PFSK-1 (cell line): ENCODE results near the gene CEP89.

Source experiments
- POLR2AphosphoS5 ChIP-seq: IDR thresholded peaks from 2 replicates; pipeline ENCODE4 v1.6.1; 2012; ENCODE audit warnings: low read depth, mild to moderate bottlenecking, control low read depth, low read length, moderate library complexity
- SIN3A ChIP-seq: IDR thresholded peaks from 2 replicates; pipeline ENCODE4 v1.6.1; 2012; ENCODE audit warnings: mild to moderate bottlenecking, low read length, moderate library complexity, borderline replicate concordance; ENCODE audit not compliant: insufficient read depth
- TAF1 ChIP-seq: IDR thresholded peaks from 2 replicates; pipeline ENCODE4 v1.6.1; 2012; ENCODE audit warnings: low read length, control low read depth, borderline replicate concordance; ENCODE audit not compliant: insufficient read depth
- TF ChIP-seq, protein P1 (sequence below), 2 experiments: IDR thresholded peaks; 2 replicates each; pipeline versions ENCODE4 v1.6.1 to v1.8.0; 2011 to 2012; ENCODE audit warnings: low read depth in 2 of 2, low read length in 2 of 2, control low read depth in 1 of 2, inconsistent platforms in 1 of 2, mild to moderate bottlenecking in 1 of 2, moderate library complexity in 1 of 2; ENCODE audit not compliant: insufficient read depth in 1 of 2

DNA sequence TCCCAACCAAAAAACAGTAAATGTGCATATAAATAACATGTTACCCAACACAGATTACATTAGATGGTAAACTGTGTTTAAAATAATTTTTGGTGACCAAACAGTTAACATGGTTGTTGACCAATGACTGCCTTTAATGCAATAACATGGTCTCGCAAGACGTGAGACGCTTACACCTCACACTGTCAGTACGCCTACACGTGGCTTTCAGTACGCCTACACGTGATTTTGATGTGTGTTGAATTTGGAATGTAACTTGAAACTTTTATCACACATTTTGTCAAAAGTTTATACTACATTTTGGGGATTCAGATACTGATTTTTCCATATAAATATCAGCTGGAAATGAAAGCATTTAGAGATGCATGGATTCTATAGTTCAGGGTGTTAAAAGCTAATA lies 134.2 kb downstream of the CEP89 start:
- TF ChIP-seq SIN3A (no peak), POLR2AphosphoS5 (no peak), TAF1 (no peak)
- TF ChIP-seq, protein P1, sequence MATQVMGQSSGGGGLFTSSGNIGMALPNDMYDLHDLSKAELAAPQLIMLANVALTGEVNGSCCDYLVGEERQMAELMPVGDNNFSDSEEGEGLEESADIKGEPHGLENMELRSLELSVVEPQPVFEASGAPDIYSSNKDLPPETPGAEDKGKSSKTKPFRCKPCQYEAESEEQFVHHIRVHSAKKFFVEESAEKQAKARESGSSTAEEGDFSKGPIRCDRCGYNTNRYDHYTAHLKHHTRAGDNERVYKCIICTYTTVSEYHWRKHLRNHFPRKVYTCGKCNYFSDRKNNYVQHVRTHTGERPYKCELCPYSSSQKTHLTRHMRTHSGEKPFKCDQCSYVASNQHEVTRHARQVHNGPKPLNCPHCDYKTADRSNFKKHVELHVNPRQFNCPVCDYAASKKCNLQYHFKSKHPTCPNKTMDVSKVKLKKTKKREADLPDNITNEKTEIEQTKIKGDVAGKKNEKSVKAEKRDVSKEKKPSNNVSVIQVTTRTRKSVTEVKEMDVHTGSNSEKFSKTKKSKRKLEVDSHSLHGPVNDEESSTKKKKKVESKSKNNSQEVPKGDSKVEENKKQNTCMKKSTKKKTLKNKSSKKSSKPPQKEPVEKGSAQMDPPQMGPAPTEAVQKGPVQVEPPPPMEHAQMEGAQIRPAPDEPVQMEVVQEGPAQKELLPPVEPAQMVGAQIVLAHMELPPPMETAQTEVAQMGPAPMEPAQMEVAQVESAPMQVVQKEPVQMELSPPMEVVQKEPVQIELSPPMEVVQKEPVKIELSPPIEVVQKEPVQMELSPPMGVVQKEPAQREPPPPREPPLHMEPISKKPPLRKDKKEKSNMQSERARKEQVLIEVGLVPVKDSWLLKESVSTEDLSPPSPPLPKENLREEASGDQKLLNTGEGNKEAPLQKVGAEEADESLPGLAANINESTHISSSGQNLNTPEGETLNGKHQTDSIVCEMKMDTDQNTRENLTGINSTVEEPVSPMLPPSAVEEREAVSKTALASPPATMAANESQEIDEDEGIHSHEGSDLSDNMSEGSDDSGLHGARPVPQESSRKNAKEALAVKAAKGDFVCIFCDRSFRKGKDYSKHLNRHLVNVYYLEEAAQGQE (IDR thresholded peaks at IDR 0.05; ENCODE audit: insufficient read depth in 1 of 2, low read depth in 2 of 2, low read length in 2 of 2), result no peak
